Liver (tissue), 3 donors: Measurements from ENCODE around the gene SCAI.

Experiments used
- ATF3 ChIP-seq: IDR thresholded peaks from 2 replicates; pipeline ENCODE4 v1.6.1; 2016; ENCODE audit warnings: antibody characterized with exemption
- CTCF ChIP-seq: fragments of 150-350 bp; IDR thresholded peaks from 2 replicates; pipeline ENCODE4 v1.5.1; 2017; ENCODE audit warnings: improper control_type of control experiment, low read depth, low read length; ENCODE audit not compliant: missing input control
- EGR1 ChIP-seq, 2 donors: IDR thresholded peaks; 2 replicates each; pipeline ENCODE4 v1.6.1; 2016 to 2018; ENCODE audit warnings: antibody characterized with exemption in 2 of 2, low read depth in 2 of 2
- FOXA1 ChIP-seq: IDR thresholded peaks from 2 replicates; pipeline ENCODE4 v1.6.1; 2016; ENCODE audit warnings: antibody characterized with exemption
- GABPA ChIP-seq, 2 donors: IDR thresholded peaks in 1 of 2; conservative IDR thresholded peaks in 1 of 2; 2 replicates each; pipeline ENCODE4 v1.6.1; 2016; ENCODE audit warnings: antibody characterized with exemption in 2 of 2, mild to moderate bottlenecking in 1 of 2, moderate library complexity in 1 of 2
- JUND ChIP-seq, 2 donors: IDR thresholded peaks; 2 replicates each; pipeline ENCODE4 v1.6.1; 2016; ENCODE audit warnings: antibody characterized with exemption in 2 of 2
- MAX ChIP-seq: IDR thresholded peaks from 2 replicates; pipeline ENCODE4 v1.6.1; 2016; ENCODE audit warnings: antibody characterized with exemption
- RAD21 ChIP-seq, 2 donors: IDR thresholded peaks; 2 replicates each; pipeline ENCODE4 v1.6.1; 2016; ENCODE audit warnings: antibody characterized with exemption in 2 of 2, mild to moderate bottlenecking in 2 of 2
- RXRA ChIP-seq, 2 donors: IDR thresholded peaks; 2 replicates each; pipeline ENCODE4 v1.6.1; 2017 to 2018; ENCODE audit warnings: antibody characterized with exemption in 2 of 2, mild to moderate bottlenecking in 1 of 2
- SP1 ChIP-seq: IDR thresholded peaks from 2 replicates; pipeline ENCODE4 v1.6.1; 2018; ENCODE audit warnings: antibody characterized with exemption, mild to moderate bottlenecking
- TAF1 ChIP-seq: conservative IDR thresholded peaks from 2 replicates; pipeline ENCODE4 v1.6.1; 2016; ENCODE audit warnings: antibody characterized with exemption, mild to moderate bottlenecking
- YY1 ChIP-seq: IDR thresholded peaks from 2 replicates; pipeline ENCODE4 v1.6.1; 2016; ENCODE audit warnings: antibody characterized with exemption, mild to moderate bottlenecking
- ZBTB33 ChIP-seq: IDR thresholded peaks from 2 replicates; pipeline ENCODE4 v1.6.1; 2016; ENCODE audit warnings: antibody characterized with exemption
- donor health status: healthy.
- donor health status: healthy.

GRCh38 chr9:124964604-124965003 lies 178.7 kb downstream of the SCAI start:
- TF ChIP-seq CTCF (no peak), TAF1 (no peak), ATF3 (no peak), RAD21 (IDR thresholded peaks at IDR 0.05) (no peak), MAX (no peak), JUND (IDR thresholded peaks at IDR 0.05) (no peak), SP1 (no peak), YY1 (no peak), GABPA (IDR thresholded peaks at IDR 0.05 in 1 of 2, conservative IDR thresholded peaks at IDR 0.05 in 1 of 2) (no peak), FOXA1 (no peak), RXRA (IDR thresholded peaks at IDR 0.05) (no peak), EGR1 (IDR thresholded peaks at IDR 0.05; ENCODE audit: low read depth in 2 of 2) (no peak), ZBTB33 (no peak)
